VCaP (cell line): ENCODE results near the gene LPP.

Source experiments
- H3K27ac ChIP-seq: fragments of 450-650 bp; 2 replicates; pipeline ENCODE4 v1.5.1; 2017
- TF ChIP-seq, protein P1 (sequence below): fragments of 450-650 bp; conservative IDR thresholded peaks from 2 replicates; pipeline ENCODE4 v1.5.1; 2017; ENCODE audit warnings: mild to moderate bottlenecking, moderate library complexity

The LPP gene

DNA sequence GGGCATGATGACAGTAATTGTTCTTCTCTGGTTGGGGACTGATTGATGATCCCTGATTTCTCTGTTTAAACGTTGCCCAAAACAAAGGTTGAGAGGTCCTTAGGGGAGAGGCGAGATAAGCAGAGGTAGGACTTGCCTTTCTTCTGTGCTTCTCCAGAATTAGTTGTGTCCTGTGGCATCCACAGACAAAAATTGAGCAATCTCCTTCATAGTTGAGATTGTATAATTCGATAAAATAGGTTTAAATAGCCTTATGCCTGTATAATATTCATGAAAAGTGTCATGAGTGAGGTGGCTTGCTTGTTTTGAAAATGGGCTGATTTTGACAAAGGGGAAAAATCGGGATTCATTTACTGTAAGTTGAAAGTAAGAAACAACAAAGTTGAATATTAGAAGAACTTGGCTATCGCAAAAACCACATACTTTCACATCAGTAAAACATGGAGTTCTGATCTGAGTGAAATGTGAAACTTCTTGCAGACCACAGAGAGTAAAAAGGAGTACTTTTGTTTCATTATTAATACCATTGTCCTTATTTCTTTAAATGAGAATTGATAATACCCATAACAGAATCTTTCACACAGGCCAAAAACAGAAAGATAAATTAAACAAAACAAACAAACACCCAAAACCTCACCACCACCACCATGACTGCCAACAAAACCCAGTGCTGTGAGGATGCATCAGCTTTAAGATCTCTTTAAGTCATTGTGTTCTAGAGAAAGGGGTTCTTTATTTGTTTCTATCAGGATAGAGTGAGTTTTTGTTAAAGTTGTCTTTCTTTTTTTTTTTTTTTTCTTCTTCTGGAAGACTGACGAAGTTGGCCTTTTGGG is 155.7 kb downstream of the LPP start:
- H3K27ac ChIP-seq = no peak overlapping the region
- TF ChIP-seq, protein P1, sequence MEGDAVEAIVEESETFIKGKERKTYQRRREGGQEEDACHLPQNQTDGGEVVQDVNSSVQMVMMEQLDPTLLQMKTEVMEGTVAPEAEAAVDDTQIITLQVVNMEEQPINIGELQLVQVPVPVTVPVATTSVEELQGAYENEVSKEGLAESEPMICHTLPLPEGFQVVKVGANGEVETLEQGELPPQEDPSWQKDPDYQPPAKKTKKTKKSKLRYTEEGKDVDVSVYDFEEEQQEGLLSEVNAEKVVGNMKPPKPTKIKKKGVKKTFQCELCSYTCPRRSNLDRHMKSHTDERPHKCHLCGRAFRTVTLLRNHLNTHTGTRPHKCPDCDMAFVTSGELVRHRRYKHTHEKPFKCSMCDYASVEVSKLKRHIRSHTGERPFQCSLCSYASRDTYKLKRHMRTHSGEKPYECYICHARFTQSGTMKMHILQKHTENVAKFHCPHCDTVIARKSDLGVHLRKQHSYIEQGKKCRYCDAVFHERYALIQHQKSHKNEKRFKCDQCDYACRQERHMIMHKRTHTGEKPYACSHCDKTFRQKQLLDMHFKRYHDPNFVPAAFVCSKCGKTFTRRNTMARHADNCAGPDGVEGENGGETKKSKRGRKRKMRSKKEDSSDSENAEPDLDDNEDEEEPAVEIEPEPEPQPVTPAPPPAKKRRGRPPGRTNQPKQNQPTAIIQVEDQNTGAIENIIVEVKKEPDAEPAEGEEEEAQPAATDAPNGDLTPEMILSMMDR = no peak

DNA sequence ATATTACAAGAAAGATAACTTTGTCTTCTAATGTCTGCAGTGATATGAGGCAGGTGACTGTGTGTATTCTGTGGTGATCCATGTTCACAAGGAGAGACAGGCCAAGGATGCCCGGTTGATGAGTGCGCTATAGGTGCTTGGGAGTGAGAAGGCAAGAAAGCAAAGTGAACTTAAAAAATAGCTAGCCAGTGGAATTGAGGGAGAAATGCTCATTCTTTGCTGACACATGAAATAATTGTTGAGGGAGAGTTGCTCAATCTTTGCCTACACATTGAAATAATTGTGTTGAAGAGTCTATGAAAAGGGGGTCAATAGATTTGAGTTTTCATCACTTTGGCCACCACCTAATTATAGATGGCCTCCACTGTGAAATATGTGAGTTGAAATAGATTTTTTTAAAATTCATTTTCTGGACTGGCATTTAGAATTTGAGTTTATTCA is 156.3 kb downstream of the LPP start:
- TF ChIP-seq, protein P1 = no peak
- no peak overlapping the region for H3K27ac ChIP-seq

DNA sequence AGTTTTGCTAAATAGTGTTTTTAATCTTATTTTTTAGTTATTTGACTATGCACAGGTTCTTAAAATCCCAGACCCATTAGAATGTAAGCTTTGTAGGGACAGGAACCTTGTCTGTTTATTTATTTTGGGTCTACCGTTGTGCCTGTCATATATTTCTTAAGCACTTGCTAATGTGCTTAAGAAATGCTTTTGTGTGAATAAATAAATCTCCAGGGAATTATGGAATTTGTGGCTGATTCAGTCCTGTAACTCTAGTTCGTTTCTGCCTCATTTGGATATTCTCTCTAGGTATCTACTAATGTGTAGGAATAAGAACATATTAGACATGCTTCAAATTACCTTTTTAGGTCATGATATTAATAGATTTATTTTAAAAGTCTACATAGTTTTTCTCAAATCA is 161.6 kb downstream of the LPP start:
- TF ChIP-seq, protein P1 = no peak
- H3K27ac ChIP-seq = no peak overlapping the region

DNA sequence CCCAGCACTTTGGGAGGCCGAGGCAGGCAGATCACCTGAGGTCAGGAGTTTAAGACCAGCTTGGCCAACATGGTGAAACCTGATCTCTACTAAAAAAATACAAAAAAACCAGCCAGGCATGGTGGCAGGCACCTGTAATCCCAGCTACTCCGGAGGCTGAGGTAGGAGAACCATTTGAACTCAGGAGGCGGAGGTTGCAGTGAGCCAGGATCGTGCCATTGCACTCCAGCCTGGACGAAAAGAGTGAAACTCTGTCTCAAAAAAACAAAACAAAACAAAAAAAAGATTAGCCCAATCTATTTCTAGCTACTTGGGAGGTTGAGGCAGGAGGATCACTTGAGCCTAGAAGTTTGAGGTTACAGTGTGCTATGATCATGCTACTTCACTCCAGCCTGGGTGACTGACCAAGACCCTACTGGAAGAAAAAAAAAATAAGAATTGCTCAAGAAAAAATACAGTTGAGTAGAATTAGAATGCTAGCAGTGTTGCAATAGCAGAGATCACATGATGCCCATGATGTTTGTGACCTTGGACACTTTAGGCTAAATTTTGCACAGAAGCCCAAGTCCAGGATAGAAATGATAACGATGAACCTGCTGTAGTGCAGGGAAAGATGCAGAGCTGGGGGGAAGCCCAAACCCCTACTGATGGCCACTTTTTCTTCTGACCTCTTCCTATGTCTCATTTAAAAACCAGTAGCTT is 162.2 kb downstream of the LPP start:
- H3K27ac ChIP-seq = no peak overlapping the region
- TF ChIP-seq, protein P1 = no peak

DNA sequence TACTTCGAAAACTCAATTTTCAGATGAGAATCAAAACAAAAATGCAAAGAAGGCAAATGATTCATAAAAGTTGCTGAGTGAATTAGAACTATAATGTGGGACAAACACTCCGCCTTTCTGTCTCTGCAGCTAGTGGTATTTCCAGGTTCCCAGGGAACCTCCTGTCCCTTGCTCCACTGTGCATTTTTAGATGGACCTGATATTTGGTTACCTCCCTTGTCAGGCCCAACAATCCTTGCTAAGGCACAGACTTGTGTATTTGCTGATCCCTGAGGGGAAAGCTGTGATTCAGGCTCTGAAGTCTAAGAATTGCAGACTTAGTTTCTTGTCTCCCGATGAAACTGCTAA is 162.7 kb downstream of the LPP start:
- TF ChIP-seq, protein P1 = no peak
- no peak overlapping the region for H3K27ac ChIP-seq

DNA sequence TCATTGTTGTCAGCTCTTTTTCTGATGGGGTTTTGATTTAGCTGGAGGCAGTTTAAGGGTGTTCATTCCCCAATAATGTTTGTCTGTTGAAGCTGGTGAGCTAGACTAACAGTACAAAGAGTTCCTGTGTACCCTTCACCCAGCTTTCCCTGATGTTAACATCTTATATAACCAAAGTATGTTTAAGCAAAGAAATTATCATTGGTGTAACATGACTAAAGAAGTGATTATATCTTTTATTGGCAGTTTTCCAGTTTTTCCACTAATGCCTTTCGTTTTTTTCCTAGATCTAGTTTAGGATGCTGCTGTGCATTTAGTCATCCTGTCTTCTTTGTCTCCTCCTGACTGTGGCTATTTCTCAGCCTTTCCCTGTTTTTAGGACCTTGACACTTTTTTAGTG is 165.6 kb downstream of the LPP start:
- TF ChIP-seq, protein P1 = no peak
- H3K27ac ChIP-seq = no peak overlapping the region

DNA sequence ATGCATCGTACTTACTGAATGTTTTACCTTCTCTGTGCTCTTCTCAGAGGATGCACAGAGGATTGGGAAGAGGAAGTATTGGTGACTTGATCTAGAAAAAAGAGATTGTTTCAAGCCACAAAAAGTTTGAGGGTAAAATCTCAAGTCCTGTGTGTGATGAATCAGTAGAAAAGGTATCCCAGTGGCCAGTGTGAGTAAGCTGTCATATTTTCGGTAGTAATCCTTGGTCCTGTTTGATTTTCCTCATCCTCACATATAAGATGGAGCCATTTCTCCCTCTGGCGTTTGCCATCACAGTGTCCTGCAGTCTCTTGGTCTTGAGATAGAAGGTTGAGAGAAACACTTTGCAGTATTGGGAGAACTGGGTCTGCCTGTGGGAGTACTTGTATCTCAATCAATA is 166.8 kb downstream of the LPP start:
- TF ChIP-seq, protein P1 = no peak
- no peak overlapping the region for H3K27ac ChIP-seq
